CD14-positive monocyte (primary cell): ENCODE results near the gene PTPRN2. TPM values are rescaled to one million over a fixed set of nuclear protein-coding genes. Genes with fewer than 3 reads are reported as not detected.

ENCODE experiments used
- DNase-seq, 3 donors: peaks; one replicate each; pipeline ENCODE4 v3.0.0-alpha.2; 2011 to 2022
- H2AFZ ChIP-seq: 2 replicates; pipeline ENCODE4 v1.6.0; 2012; ENCODE audit warnings: mild to moderate bottlenecking, low read depth, low read length, inconsistent platforms; ENCODE audit not compliant: insufficient read depth, poor library complexity, severe bottlenecking
- H3K27ac ChIP-seq, 2 donors: 1 replicate in 1 of 2; 2 replicates in 1 of 2; pipeline ENCODE4 v1.5.1; 2012 to 2013; ENCODE audit warnings: low read length in 2 of 2, control low read depth in 1 of 2, inconsistent platforms in 1 of 2, low read depth in 1 of 2, mild to moderate bottlenecking in 1 of 2
- H3K27me3 ChIP-seq, 2 donors: one replicate each; pipeline versions ENCODE4 v1.6.0 to v1.6.1; 2011 to 2013; ENCODE audit warnings: low read length in 2 of 2; ENCODE audit not compliant: control insufficient read depth in 2 of 2, insufficient read depth in 2 of 2
- H3K36me3 ChIP-seq, 2 donors: replicated peaks in 1 of 2; 1 replicate in 1 of 2; 2 replicates in 1 of 2; pipeline versions ENCODE4 v1.5.1 to v1.6.1; 2012 to 2013; ENCODE audit warnings: low read length in 2 of 2, control low read depth in 1 of 2, inconsistent platforms in 1 of 2, mild to moderate bottlenecking in 1 of 2; ENCODE audit not compliant: insufficient read depth in 2 of 2, control insufficient read depth in 1 of 2
- H3K4me1 ChIP-seq, 2 donors: 1 replicate in 1 of 2; 2 replicates in 1 of 2; pipeline versions ENCODE4 v1.5.1 to v1.6.1; 2012 to 2013; ENCODE audit warnings: low read length in 2 of 2, control low read depth in 1 of 2, inconsistent platforms in 1 of 2, mild to moderate bottlenecking in 1 of 2, moderate library complexity in 1 of 2; ENCODE audit not compliant: insufficient read depth in 2 of 2, control insufficient read depth in 1 of 2
- H3K4me2 ChIP-seq: replicated peaks from 2 replicates; pipeline ENCODE3; 2012; ENCODE audit warnings: low read length, moderate library complexity, mild to moderate bottlenecking; ENCODE audit not compliant: poor library complexity, severe bottlenecking; ENCODE audit errors: extremely low read depth
- H3K4me3 ChIP-seq, 3 experiments: fragments of 200-600 bp in 1 of 3; sonication (generic) in 1 of 3; replicated peaks in 1 of 3; 1 replicate in 2 of 3; 2 replicates in 1 of 3; pipeline ENCODE4 v1.5.1; 2011 to 2013; ENCODE audit warnings: low read length in 3 of 3, mild to moderate bottlenecking in 3 of 3, control low read depth in 2 of 3, low read depth in 2 of 3, inconsistent platforms in 1 of 3, moderate library complexity in 1 of 3
- H3K79me2 ChIP-seq: 2 replicates; pipeline ENCODE4 v1.6.0; 2012; ENCODE audit warnings: mild to moderate bottlenecking, control low read depth, inconsistent platforms, low read length, moderate library complexity; ENCODE audit not compliant: insufficient read depth
- H3K9ac ChIP-seq: 2 replicates; pipeline ENCODE4 v1.6.0; 2017; ENCODE audit warnings: low read length, mild to moderate bottlenecking; ENCODE audit not compliant: insufficient read depth, poor library complexity, severe bottlenecking
- H3K9me3 ChIP-seq, 2 donors: replicated peaks in 1 of 2; 1 replicate in 1 of 2; 2 replicates in 1 of 2; pipeline versions ENCODE4 v1.5.1 to v1.6.1; 2012 to 2013; ENCODE audit warnings: low read length in 2 of 2, control low read depth in 1 of 2; ENCODE audit not compliant: control insufficient read depth in 1 of 2, insufficient read depth in 1 of 2
- H4K20me1 ChIP-seq: 2 replicates; pipeline ENCODE4 v1.6.0; 2012; ENCODE audit warnings: mild to moderate bottlenecking, low read length, control low read depth, moderate library complexity; ENCODE audit not compliant: insufficient read depth
- H3K27ac Mint-ChIP-seq, 7 donors: one replicate each; pipeline ENCODE4 v1.8.0; 2020; ENCODE audit warnings: mild to moderate bottlenecking in 7 of 7, mixed read lengths in 7 of 7, moderate library complexity in 6 of 7, inconsistent platforms in 2 of 7
- H3K27me3 Mint-ChIP-seq, 3 donors: one replicate each; pipeline ENCODE4 v1.8.0; 2021 to 2022; ENCODE audit warnings: low read depth in 3 of 3, mild to moderate bottlenecking in 3 of 3, mixed read lengths in 3 of 3, moderate library complexity in 3 of 3, inconsistent platforms in 1 of 3
- H3K36me3 Mint-ChIP-seq, 2 donors: one replicate each; pipeline ENCODE4 v1.8.0; 2020; ENCODE audit warnings: mixed read lengths in 2 of 2, inconsistent platforms in 1 of 2, mild to moderate bottlenecking in 1 of 2
- H3K4me1 Mint-ChIP-seq: one replicate; pipeline ENCODE4 v1.8.0; 2020; ENCODE audit warnings: mild to moderate bottlenecking, mixed read lengths
- H3K4me3 Mint-ChIP-seq, 2 donors: one replicate each; pipeline ENCODE4 v1.8.0; 2020; ENCODE audit warnings: mild to moderate bottlenecking in 2 of 2, mixed read lengths in 2 of 2, moderate library complexity in 1 of 2
- H3K9me3 Mint-ChIP-seq, 7 donors: one replicate each; pipeline ENCODE4 v1.8.0; 2020 to 2022; ENCODE audit warnings: mixed read lengths in 7 of 7, mild to moderate bottlenecking in 6 of 7, moderate library complexity in 6 of 7, inconsistent platforms in 2 of 7
- CTCF ChIP-seq: fragments of 200-600 bp; IDR thresholded peaks from one replicate; pipeline ENCODE4 v1.8.0; 2022; ENCODE audit warnings: antibody characterized with exemption, mild to moderate bottlenecking
- WGBS: methylation state at CpG from one replicate; pipeline ENCODE4 v1.1.5; 2013; ENCODE audit warnings: missing lambda C conversion rate; ENCODE audit not compliant: insufficient coverage; 5-methylcytosine and 5-hydroxymethylcytosine counted together
- intact Hi-C, 2 donors: fragments of 100-400 bp; cut with micrococcal nuclease; formaldehyde crosslinking; loops; one replicate each; pipeline versions ENCODE4 v1.15.0 to v1.15.1; 2023
- polyA plus RNA-seq, 3 donors: library from polyadenylated mRNA; depleted of rRNA in 1 of 3; unstranded in 2 of 3; stranded (reverse) in 1 of 3; fragments of 300-500 nt in 2 of 3; fragments of >200 nt in 1 of 3; fragmentation: Illumina TruSeq in 2 of 3; gene quantifications; 1 replicate in 2 of 3; 2 replicates in 1 of 3; pipeline ENCODE4 v1.2.3, GENCODE V29; 2012 to 2021

PTPRN2 gene
- polyA plus RNA-seq, 3 donors = 0.25 to 1.4 (median 0.97) TPM

- Mint-ChIP-seq H3K36me3 (peaks cover 5 to 23% of the 10 kb centered on the region in 2 donors), H3K4me3 (no peak overlapping the region), H3K4me1 (no peaks in the 10 kb centered on the region), H3K27me3 (no peaks in the 10 kb centered on the region), H3K9me3 (peaks cover 0 to 2% (median 0%) of the 10 kb centered on the region in 7 donors), H3K27ac (no peak overlapping the region)
- H3K36me3 ChIP-seq = peaks cover 0 to 7% of the 10 kb centered on the region in 2 donors
- no peaks in the 10 kb centered on the region for H4K20me1 ChIP-seq
- H3K9ac ChIP-seq = no peak overlapping the region
- DNase-seq = no peak
- WGBS = 80% methylated on average over 6 of the region's 7 CpGs
- no peaks in the 10 kb centered on the region for H3K79me2 ChIP-seq
- no peaks in the 10 kb centered on the region for H3K27me3 ChIP-seq
- no peak for TF ChIP-seq CTCF
- intact Hi-C loops = no loop called here
- H3K4me1 ChIP-seq = no peaks in the 10 kb centered on the region
- H3K9me3 ChIP-seq = no peaks in the 10 kb centered on the region
- H3K4me3 ChIP-seq = no peak overlapping the region
- no peak overlapping the region for H3K27ac ChIP-seq
- no peak overlapping the region for H3K4me2 ChIP-seq
- H2AFZ ChIP-seq = no peak overlapping the region
Observed at GRCh38 chr7:158602041-158602440, 14.4 kb upstream of the PTPRN2 start.

- no peaks in the 10 kb centered on the region for H3K79me2 ChIP-seq
- H3K4me3 ChIP-seq = no peak overlapping the region
- no peaks in the 10 kb centered on the region for H4K20me1 ChIP-seq
- Mint-ChIP-seq H3K27ac (no peak overlapping the region), H3K36me3 (peaks cover 0 to 14% of the 10 kb centered on the region in 2 donors), H3K4me1 (no peaks in the 10 kb centered on the region), H3K4me3 (no peak overlapping the region), H3K27me3 (no peaks in the 10 kb centered on the region), H3K9me3 (peaks cover 0 to 3% (median 2%) of the 10 kb centered on the region in 7 donors)
- no peaks in the 10 kb centered on the region for H3K27me3 ChIP-seq
- DNase-seq = no peak
- peaks cover 0 to 2% of the 10 kb centered on the region in 2 donors for H3K9me3 ChIP-seq
- no peak overlapping the region for H3K9ac ChIP-seq
- no peak overlapping the region for H2AFZ ChIP-seq
- no peak for TF ChIP-seq CTCF
- H3K27ac ChIP-seq = no peak overlapping the region
- no CpG with 5 or more reads among the region's 1 CpG for WGBS
- intact Hi-C loops = no loop called here
- no peaks in the 10 kb centered on the region for H3K36me3 ChIP-seq
- no peaks in the 10 kb centered on the region for H3K4me1 ChIP-seq
- H3K4me2 ChIP-seq = no peak overlapping the region
Observed at GRCh38 chr7:158601090-158601489, 13.5 kb upstream of the PTPRN2 start.
